ENCODE results near the gene KLHL3.

Gene KLHL3

GRCh38 chr5:137706841-137707240, 29.0 kb downstream of the KLHL3 start:
- no peak for DNase-seq

- DNase-seq, result no peak
These were observed 30.8 kb downstream of the KLHL3 start for GRCh38 chr5:137705106-137705505.

GRCh38 chr5:137703565-137703964, 32.3 kb downstream of the KLHL3 start:
- DNase-seq, result no peak

- DNase-seq, result no peak
These were observed 35.6 kb downstream of the KLHL3 start for GRCh38 chr5:137700282-137700680.

- DNase-seq, result no peak
These were observed 36.3 kb downstream of the KLHL3 start for GRCh38 chr5:137699336-137700281.

- no peak for DNase-seq
These were observed 39.4 kb downstream of the KLHL3 start for GRCh38 chr5:137696481-137696880.

GRCh38 chr5:137695651-137696428, 40.0 kb downstream of the KLHL3 start:
- no peak for DNase-seq

- DNase-seq, result no peak
These were observed 41.8 kb downstream of the KLHL3 start for GRCh38 chr5:137693951-137694721.

- no peak for DNase-seq
These were observed 42.5 kb downstream of the KLHL3 start for GRCh38 chr5:137693307-137693950.

- DNase-seq, result no peak
These were observed 46.6 kb downstream of the KLHL3 start for GRCh38 chr5:137689306-137689705.

- no peak for DNase-seq
These were observed 47.6 kb downstream of the KLHL3 start for GRCh38 chr5:137688210-137688840.

- DNase-seq, result no peak
These were observed 51.1 kb downstream of the KLHL3 start for GRCh38 chr5:137684761-137685160.

- DNase-seq, result no peak
These were observed 54.7 kb downstream of the KLHL3 start for GRCh38 chr5:137681191-137681590.

GRCh38 chr5:137679910-137680309, 56.0 kb downstream of the KLHL3 start:
- no peak for DNase-seq

- DNase-seq, result no peak
These were observed 56.7 kb downstream of the KLHL3 start for GRCh38 chr5:137679195-137679594.

GRCh38 chr5:137672881-137673280, 63.0 kb downstream of the KLHL3 start:
- DNase-seq, result no peak

- peak; percentile 37 for DNase-seq
These were observed 63.9 kb downstream of the KLHL3 start for GRCh38 chr5:137672001-137672400.

GRCh38 chr5:137669811-137670210, 66.1 kb downstream of the KLHL3 start:
- no peak for DNase-seq

GRCh38 chr5:137668637-137669036, 67.3 kb downstream of the KLHL3 start:
- DNase-seq, result no peak

- no peak for DNase-seq
These were observed 68.5 kb downstream of the KLHL3 start for GRCh38 chr5:137667341-137667740.

GRCh38 chr5:137666901-137667300, 69.0 kb downstream of the KLHL3 start:
- DNase-seq, result peak; percentile 41

GRCh38 chr5:137666461-137666850, 69.4 kb downstream of the KLHL3 start:
- DNase-seq, result no peak
